Measurements from ENCODE around the gene RNF151. TPM values are rescaled to one million over a fixed set of nuclear protein-coding genes. Genes with fewer than 3 reads are reported as not detected.
A peak's percentile ranks its signal among the peaks of the same experiment; 100 is the strongest.
"Not testable (repeated sequence)": the region's sequence is repeated elsewhere in the genome, so short reads cannot be mapped to it uniquely, and the experiment has no call there.

The RNF151 gene
- total and polyA plus RNA-seq, 8 donors = 0.12 to 0.61 TPM; not detected in 6

- no peak for TF ChIP-seq CTCF (IDR thresholded peaks at IDR 0.05)
Measured at GRCh38 chr16:1936945-1937479, 29.6 kb upstream of the RNF151 start.

GRCh38 chr16:1938316-1938715, 28.3 kb upstream of the RNF151 start:
- TF ChIP-seq CTCF (IDR thresholded peaks at IDR 0.05) = no peak
- Histone ChIP-seq H3K4me3 (no peak overlapping the region), H3K27ac (no peak overlapping the region), H3K9me3 (no peaks in the 10 kb centered on the region), H3K27me3 (no peaks in the 10 kb centered on the region), H3K4me1 (peaks cover 0 to 25% (median 18%) of the 10 kb centered on the region in 3 donors), H3K36me3 (peaks cover 3 to 22% (median 7%) of the 10 kb centered on the region in 3 donors)
- no peak for FAIRE-seq
- 83 to 84% methylated on average over 10 of the region's 10 CpGs for WGBS, 2 donors
- peak in 1 of 6 donors; percentile 65 for DNase-seq
- intact Hi-C loops (cut with DNase I) = no loop called here
- no peak for ATAC-seq

More at GRCh38 chr16:1936945-1937479, 29.6 kb upstream of the RNF151 start:
- H3K27me3 ChIP-seq = no peaks in the 10 kb centered on the region
- H3K36me3 ChIP-seq = peaks cover 3 to 22% (median 7%) of the 10 kb centered on the region in 3 donors
- ATAC-seq (no peak), DNase-seq (peak in 1 of 6 donors; percentile 54), FAIRE-seq (no peak)
- no peaks in the 10 kb centered on the region for H3K9me3 ChIP-seq
- peaks cover 0 to 25% (median 18%) of the 10 kb centered on the region in 3 donors for H3K4me1 ChIP-seq
- intact Hi-C loops (cut with DNase I) = no loop called here
- 80 to 83% methylated on average over 11 of the region's 11 CpGs for WGBS, 2 donors
- no peak overlapping the region for H3K27ac ChIP-seq
- H3K4me3 ChIP-seq = no peak overlapping the region

- H3K27ac ChIP-seq = no peak overlapping the region
- no peak for TF ChIP-seq CTCF (IDR thresholded peaks at IDR 0.05)
- H3K9me3 ChIP-seq = no peaks in the 10 kb centered on the region
- intact Hi-C loops (cut with DNase I) = no loop called here
- peak overlapping the region in 1 of 4 donors; percentile 79 for H3K4me3 ChIP-seq
- peak in 1 of 6 donors; percentile 55 for DNase-seq
- FAIRE-seq = no peak
- ATAC-seq = no peak
- no peaks in the 10 kb centered on the region for H3K27me3 ChIP-seq
- WGBS, 2 donors = 66 to 78% methylated on average over 17 of the region's 17 CpGs
- peaks cover 3 to 22% (median 7%) of the 10 kb centered on the region in 3 donors for H3K36me3 ChIP-seq
- H3K4me1 ChIP-seq = peaks cover 0 to 25% (median 18%) of the 10 kb centered on the region in 3 donors
Measured at GRCh38 chr16:1938910-1939309, 27.7 kb upstream of the RNF151 start.

- FAIRE-seq; intact Hi-C loops (cut with DNase I); H3K27me3 ChIP-seq; ATAC-seq; H3K9me3 ChIP-seq; DNase-seq: not testable (repeated sequence)
- Histone ChIP-seq H3K36me3 (peaks cover 3 to 22% (median 7%) of the 10 kb centered on the region in 3 donors), H3K4me1 (peaks cover 0 to 25% (median 18%) of the 10 kb centered on the region in 3 donors), H3K27ac (peak overlapping the region in 3 of 4 donors; percentile 76 to 90 (median 85)), H3K4me3 (peak overlapping the region in 1 of 4 donors; percentile 79)
- WGBS, 2 donors = 42 to 47% methylated on average over 8 of the region's 8 CpGs
Measured at GRCh38 chr16:1939833-1940232, 26.8 kb upstream of the RNF151 start.

- no peaks in the 10 kb centered on the region for H3K9me3 ChIP-seq
- FAIRE-seq (no peak), ATAC-seq (peak; percentile 60 to 67 (median 66)), DNase-seq (peak; percentile 72 to 97 (median 94))
- peak overlapping the region in 3 of 4 donors; percentile 60 to 79 (median 79) for H3K4me3 ChIP-seq
- H3K27me3 ChIP-seq = no peaks in the 10 kb centered on the region
- intact Hi-C loops (cut with DNase I) = no loop called here
- no peak for TF ChIP-seq CTCF (IDR thresholded peaks at IDR 0.05)
- H3K27ac ChIP-seq = peak overlapping the region; percentile 76 to 90 (median 86)
- peaks cover 3 to 22% (median 7%) of the 10 kb centered on the region in 3 donors for H3K36me3 ChIP-seq
- peaks cover 0 to 25% (median 18%) of the 10 kb centered on the region in 3 donors for H3K4me1 ChIP-seq
- WGBS, 2 donors = 39 to 41% methylated on average over 23 of the region's 23 CpGs
Measured at GRCh38 chr16:1940273-1941161, 26.1 kb upstream of the RNF151 start.

All from pancreas (tissue), 10 donors.